Keratinocyte (primary cell): ENCODE data around the gene CD27. TPM values are rescaled to one million over a fixed set of nuclear protein-coding genes. Genes with fewer than 3 reads are reported as not detected.

Experiments
- DNase-seq: peaks from one replicate; pipeline ENCODE4 v3.0.0-alpha.2; 2011; ENCODE audit warnings: low read depth, missing footprints, low spot score
- FAIRE-seq: peaks from 2 replicates; lab custom pipeline; 2011; peaks lifted over from hg19 to GRCh38; lab: Jason Lieb, UNC
- H2AFZ ChIP-seq: 2 replicates; pipeline ENCODE4 v1.6.0; 2012; ENCODE audit warnings: low read length, control low read depth, inconsistent platforms; ENCODE audit not compliant: control insufficient read depth
- H3K27ac ChIP-seq: 2 replicates; pipeline ENCODE4 v1.5.1; 2011; ENCODE audit warnings: low read length; ENCODE audit not compliant: control insufficient read depth, insufficient read depth
- H3K27me3 ChIP-seq: 3 replicates; pipeline ENCODE4 v1.6.0; 2011; ENCODE audit warnings: low read length; ENCODE audit not compliant: control insufficient read depth, insufficient read depth; ENCODE audit errors: extremely low read depth
- H3K36me3 ChIP-seq, 2 experiments: 2 replicates in 1 of 2; 3 replicates in 1 of 2; pipeline ENCODE4 v1.5.1; 2011; ENCODE audit warnings: low read length in 2 of 2, mild to moderate bottlenecking in 1 of 2; ENCODE audit not compliant: control insufficient read depth in 2 of 2, insufficient read depth in 2 of 2; ENCODE audit errors: extremely low read depth in 1 of 2
- H3K4me1 ChIP-seq: 3 replicates; pipeline ENCODE4 v1.5.1; 2011; ENCODE audit warnings: low read length; ENCODE audit not compliant: control insufficient read depth, insufficient read depth; ENCODE audit errors: extremely low read depth
- H3K4me2 ChIP-seq: 3 replicates; pipeline ENCODE4 v1.6.0; 2011; ENCODE audit warnings: low read depth, low read length; ENCODE audit not compliant: control insufficient read depth, insufficient read depth; ENCODE audit errors: extremely low read depth
- H3K4me3 ChIP-seq, 3 experiments: fragments of 200-600 bp in 1 of 3; sonication (generic) in 1 of 3; 2 replicates in 2 of 3; 3 replicates in 1 of 3; pipeline ENCODE4 v1.5.1; 2011 to 2016; ENCODE audit warnings: low read length in 3 of 3, mild to moderate bottlenecking in 3 of 3, control low read depth in 2 of 3, inconsistent platforms in 1 of 3, low read depth in 1 of 3, mixed read lengths in 1 of 3, mixed run types in 1 of 3, moderate library complexity in 1 of 3; ENCODE audit not compliant: control insufficient read depth in 2 of 3, insufficient read depth in 2 of 3; ENCODE audit errors: extremely low read depth in 1 of 3
- H3K79me2 ChIP-seq: 2 replicates; pipeline ENCODE4 v1.6.0; 2012; ENCODE audit warnings: low read length; ENCODE audit not compliant: control insufficient read depth, insufficient read depth
- H3K9ac ChIP-seq: 3 replicates; pipeline ENCODE4 v1.6.0; 2011; ENCODE audit warnings: low read length; ENCODE audit not compliant: control insufficient read depth, insufficient read depth; ENCODE audit errors: extremely low read depth
- H3K9me1 ChIP-seq: 3 replicates; pipeline ENCODE4 v1.6.0; 2011; ENCODE audit warnings: low read length; ENCODE audit not compliant: control insufficient read depth, insufficient read depth; ENCODE audit errors: extremely low read depth
- H3K9me3 ChIP-seq: 2 replicates; pipeline ENCODE4 v1.5.1; 2012; ENCODE audit warnings: low read depth, low read length; ENCODE audit not compliant: control insufficient read depth
- H4K20me1 ChIP-seq: 3 replicates; pipeline ENCODE4 v1.6.0; 2011; ENCODE audit warnings: low read length; ENCODE audit not compliant: control insufficient read depth, insufficient read depth; ENCODE audit errors: extremely low read depth
- EZH2 ChIP-seq: IDR thresholded peaks from one replicate; pipeline ENCODE4 v1.6.1; 2012; ENCODE audit warnings: inconsistent platforms, mild to moderate bottlenecking, low read length, moderate library complexity
- dilution Hi-C: fragments of 300-500 bp; cut with MboI; formaldehyde crosslinking; loops from one replicate; pipeline ENCODE4 v1.7.0; 2020; ENCODE audit warnings: low sequenced_read_pairs; ENCODE audit not compliant: extremely low pct_ligation_motif_present
- polyA plus RNA-seq, 5 experiments: library from polyadenylated mRNA; depleted of rRNA in 3 of 5; stranded (reverse) in 3 of 5; stranded (forward) in 1 of 5; unstranded in 1 of 5; fragments of >200 nt; gene quantifications; 1 replicate in 1 of 5; 2 replicates in 3 of 5; 3 replicates in 1 of 5; pipeline versions ENCODE4 v1.2.1 to v1.2.3, GENCODE V29; 2011 to 2012; ENCODE audit warnings: missing spikeins in 2 of 5, low read depth in 1 of 5, low replicate concordance in 1 of 5
- TF ChIP-seq, protein P1 (sequence below), 3 experiments: IDR thresholded peaks in 1 of 3; conservative IDR thresholded peaks in 1 of 3; optimal IDR thresholded peaks in 1 of 3; 2 replicates in 2 of 3; 3 replicates in 1 of 3; pipeline versions ENCODE3 to v1.5.1; 2011; ENCODE audit warnings: low read length in 3 of 3, mild to moderate bottlenecking in 3 of 3, moderate library complexity in 2 of 3, control low read depth in 1 of 3, inconsistent platforms in 1 of 3; ENCODE audit not compliant: insufficient read depth in 2 of 3; ENCODE audit errors: extremely low read depth in 1 of 3

Gene CD27
- polyA plus RNA-seq, 1 donor (not counting 4 experiments of a cell fraction or from before 2014, with no cell fraction given) = not detected

- dilution Hi-C loops = no loop called here
- H3K79me2 ChIP-seq = peaks cover 52% of the 10 kb centered on the region
- no peaks in the 10 kb centered on the region for H3K27me3 ChIP-seq
- no peak for FAIRE-seq
- H3K4me2 ChIP-seq = no peak overlapping the region
- H3K36me3 ChIP-seq = peaks cover 5 to 19% of the 10 kb centered on the region in 2 experiments
- H3K4me1 ChIP-seq = peaks cover 3% of the 10 kb centered on the region
- H3K27ac ChIP-seq = no peak overlapping the region
- H3K9me3 ChIP-seq = no peaks in the 10 kb centered on the region
- no peak overlapping the region for H2AFZ ChIP-seq
- H3K9ac ChIP-seq = no peak overlapping the region
- TF ChIP-seq EZH2 = no peak
- TF ChIP-seq, protein P1, sequence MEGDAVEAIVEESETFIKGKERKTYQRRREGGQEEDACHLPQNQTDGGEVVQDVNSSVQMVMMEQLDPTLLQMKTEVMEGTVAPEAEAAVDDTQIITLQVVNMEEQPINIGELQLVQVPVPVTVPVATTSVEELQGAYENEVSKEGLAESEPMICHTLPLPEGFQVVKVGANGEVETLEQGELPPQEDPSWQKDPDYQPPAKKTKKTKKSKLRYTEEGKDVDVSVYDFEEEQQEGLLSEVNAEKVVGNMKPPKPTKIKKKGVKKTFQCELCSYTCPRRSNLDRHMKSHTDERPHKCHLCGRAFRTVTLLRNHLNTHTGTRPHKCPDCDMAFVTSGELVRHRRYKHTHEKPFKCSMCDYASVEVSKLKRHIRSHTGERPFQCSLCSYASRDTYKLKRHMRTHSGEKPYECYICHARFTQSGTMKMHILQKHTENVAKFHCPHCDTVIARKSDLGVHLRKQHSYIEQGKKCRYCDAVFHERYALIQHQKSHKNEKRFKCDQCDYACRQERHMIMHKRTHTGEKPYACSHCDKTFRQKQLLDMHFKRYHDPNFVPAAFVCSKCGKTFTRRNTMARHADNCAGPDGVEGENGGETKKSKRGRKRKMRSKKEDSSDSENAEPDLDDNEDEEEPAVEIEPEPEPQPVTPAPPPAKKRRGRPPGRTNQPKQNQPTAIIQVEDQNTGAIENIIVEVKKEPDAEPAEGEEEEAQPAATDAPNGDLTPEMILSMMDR (optimal IDR thresholded peaks at IDR 0.05 in 1 of 3, IDR thresholded peaks at IDR 0.05 in 1 of 3, conservative IDR thresholded peaks at IDR 0.05 in 1 of 3; ENCODE audit: extremely low read depth in 1 of 3, insufficient read depth in 2 of 3, low read length in 3 of 3) = no peak
- no peaks in the 10 kb centered on the region for H3K9me1 ChIP-seq
- DNase-seq = no peak
- no peaks in the 10 kb centered on the region for H4K20me1 ChIP-seq
- no peak overlapping the region for H3K4me3 ChIP-seq
These were observed 55.7 kb downstream of the CD27 start for GRCh38 chr12:6500466-6500865.

Other genes with a start within 250 kb of the CD27 start
- 922 to 1,166 TPM (median 1,084 TPM) in 3 replicates for gene CD9, start 244.6 kb upstream of the CD27 start, polyA plus RNA-seq
- gene PLEKHG6, start 134.3 kb upstream of the CD27 start, polyA plus RNA-seq = 0.74 to 1.9 TPM (median 0.81 TPM) in 3 replicates
- 54.0 to 157 TPM (median 101 TPM) in 3 replicates for gene TNFRSF1A, start 102.9 kb upstream of the CD27 start, polyA plus RNA-seq
- gene SCNN1A, start 69.4 kb upstream of the CD27 start, polyA plus RNA-seq = 3.8 to 13.2 TPM (median 11.1 TPM) in 3 replicates
- 39.5 to 101 TPM (median 42.7 TPM) in 3 replicates for gene LTBR, start 60.8 kb upstream of the CD27 start, polyA plus RNA-seq
- gene TAPBPL, start 7.1 kb downstream of the CD27 start, polyA plus RNA-seq = 4.2 to 6.0 TPM (median 4.8 TPM) in 3 replicates
- 5.3 to 7.8 TPM (median 6.7 TPM) in 3 replicates for gene VAMP1, start 25.7 kb downstream of the CD27 start, polyA plus RNA-seq
- 76.5 to 184 TPM (median 130 TPM) in 3 replicates for gene MRPL51, start 48.3 kb downstream of the CD27 start, polyA plus RNA-seq
- 12.3 to 34.6 TPM (median 33.7 TPM) in 3 replicates for gene NCAPD2, start 49.1 kb downstream of the CD27 start, polyA plus RNA-seq
- gene GAPDH, start 89.6 kb downstream of the CD27 start, polyA plus RNA-seq = 8,390 to 11,361 TPM (median 8,495 TPM) in 3 replicates
- 0.67 to 1.0 TPM (median 0.75 TPM) in 3 replicates for gene IFFO1, start 111.1 kb downstream of the CD27 start, polyA plus RNA-seq
- gene NOP2, start 123.3 kb downstream of the CD27 start, polyA plus RNA-seq = 85.9 to 108 TPM (median 94.4 TPM) in 3 replicates
- 79.7 to 93.1 TPM (median 81.2 TPM) in 3 replicates for gene CHD4, start 162.4 kb downstream of the CD27 start, polyA plus RNA-seq
- gene LPAR5, start 191.0 kb downstream of the CD27 start, polyA plus RNA-seq = 6.7 to 11.7 TPM (median 8.3 TPM) in 3 replicates
- gene ACRBP, start 202.5 kb downstream of the CD27 start, polyA plus RNA-seq = 0.07 to 0.21 TPM (median 0.09 TPM) in 3 replicates
- 25.5 to 31.6 TPM (median 30.4 TPM) in 3 replicates for gene ING4, start 218.2 kb downstream of the CD27 start, polyA plus RNA-seq
- 29.0 to 44.0 TPM (median 29.8 TPM) in 3 replicates for gene ZNF384, start 244.4 kb downstream of the CD27 start, polyA plus RNA-seq